COLO829 (cell line): ENCODE measurements around the gene BHLHE40.
"Not testable (repeated sequence)": the region's sequence is repeated elsewhere in the genome, so short reads cannot be mapped to it uniquely, and the experiment has no call there.

Experiments used
- DNase-seq: peaks from one replicate; pipeline ENCODE4 v3.0.0; 2012; ENCODE audit warnings: low spot score

Gene BHLHE40

DNA sequence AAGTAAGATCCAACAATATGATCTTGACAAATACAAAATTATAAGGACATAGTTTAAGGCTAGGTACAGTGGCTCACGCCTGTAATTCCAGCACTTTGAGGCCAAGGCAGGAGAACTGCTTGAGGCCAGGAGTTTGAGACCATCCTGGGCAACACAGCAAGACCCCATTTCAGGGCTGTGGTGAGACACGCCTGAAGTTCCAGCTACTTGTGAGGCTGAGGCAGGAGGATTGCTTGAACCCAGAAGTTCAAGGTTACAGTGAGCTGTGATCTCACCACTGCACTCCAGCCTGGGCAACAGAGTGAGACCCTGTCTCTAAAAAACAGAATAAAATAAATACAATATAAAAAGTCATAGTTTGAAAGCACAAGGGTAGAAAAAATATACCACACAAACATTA is 17.4 kb upstream of the BHLHE40 start:
- DNase-seq = not testable (repeated sequence)

DNA sequence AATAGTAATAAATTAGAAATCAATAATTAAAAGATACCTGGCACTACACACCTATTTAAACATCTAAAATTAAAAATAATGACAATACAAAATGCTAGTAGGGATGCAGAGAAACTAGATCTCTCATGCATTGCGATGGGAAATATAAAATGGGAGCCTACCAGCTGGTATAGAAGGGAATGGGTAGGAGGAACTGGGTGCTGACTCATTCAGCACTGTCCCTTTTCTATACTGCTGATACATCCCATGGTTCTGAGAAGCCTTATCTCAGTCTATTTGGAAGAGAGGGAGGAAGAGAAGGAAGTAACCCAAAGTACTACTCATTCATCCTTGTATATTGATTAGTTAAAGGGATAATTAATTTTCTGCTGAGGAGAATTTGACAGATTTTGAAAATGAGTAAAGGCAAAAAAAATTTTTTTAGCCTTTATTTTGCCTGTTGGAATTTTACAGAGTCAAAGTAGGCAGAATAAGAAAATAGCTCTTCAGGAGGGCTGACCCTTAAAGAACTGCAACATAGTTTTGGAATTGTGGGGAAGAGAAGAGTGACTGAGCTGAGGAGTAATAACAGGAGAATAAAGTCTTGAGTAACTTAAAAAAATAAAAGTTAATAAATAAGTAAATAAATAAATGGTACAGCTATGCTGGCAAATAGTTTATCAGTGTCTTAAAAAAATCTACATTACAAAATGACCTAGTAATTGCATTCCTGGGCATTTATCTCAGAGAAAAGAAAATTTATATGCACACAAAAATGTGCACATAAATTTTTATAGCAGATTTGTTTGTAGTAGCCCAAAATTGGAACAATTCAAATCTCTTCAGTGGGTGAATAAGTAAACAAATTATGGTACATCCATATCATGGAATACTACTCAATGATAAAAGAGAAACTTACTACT is 15.3 kb upstream of the BHLHE40 start:
- no peak for DNase-seq

DNA sequence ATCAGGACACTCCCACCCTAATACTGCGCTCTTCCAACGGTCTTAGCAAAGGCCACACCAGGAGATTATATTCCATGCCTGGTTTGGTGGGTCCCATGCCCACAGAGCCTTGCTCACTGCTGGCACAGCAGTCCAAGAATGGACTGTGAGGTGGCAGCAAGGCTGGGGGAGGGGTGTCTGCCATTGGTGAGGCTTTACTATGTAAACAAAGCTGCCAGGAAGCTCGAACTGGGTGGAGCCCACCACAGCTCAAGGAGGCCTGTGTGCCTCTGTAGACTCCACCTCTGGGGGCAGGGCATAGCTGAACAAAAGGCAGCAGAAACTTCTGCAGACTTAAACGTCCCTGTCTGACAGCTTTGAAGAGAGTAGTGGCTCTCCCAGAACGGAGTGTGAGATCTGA is 13.2 kb upstream of the BHLHE40 start:
- DNase-seq = not testable (repeated sequence)

DNA sequence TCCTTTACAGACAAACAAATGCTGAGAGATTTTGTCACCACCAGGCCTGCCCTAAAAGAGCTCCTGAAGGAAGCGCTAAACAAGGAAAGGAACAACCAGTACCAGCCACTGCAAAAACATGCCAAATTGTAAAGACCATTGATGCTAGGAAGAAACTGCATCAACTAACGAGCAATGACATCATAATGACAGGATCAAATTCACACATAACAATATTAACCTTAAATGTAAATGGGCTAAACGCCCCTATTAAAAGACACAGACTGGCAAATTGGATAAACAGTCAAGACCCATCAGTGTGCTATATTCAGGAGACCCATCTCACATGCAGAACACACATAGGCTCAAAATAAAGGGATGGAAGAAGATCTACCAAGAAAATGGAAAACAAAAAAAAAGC is 11.6 kb upstream of the BHLHE40 start:
- not testable (repeated sequence) for DNase-seq

DNA sequence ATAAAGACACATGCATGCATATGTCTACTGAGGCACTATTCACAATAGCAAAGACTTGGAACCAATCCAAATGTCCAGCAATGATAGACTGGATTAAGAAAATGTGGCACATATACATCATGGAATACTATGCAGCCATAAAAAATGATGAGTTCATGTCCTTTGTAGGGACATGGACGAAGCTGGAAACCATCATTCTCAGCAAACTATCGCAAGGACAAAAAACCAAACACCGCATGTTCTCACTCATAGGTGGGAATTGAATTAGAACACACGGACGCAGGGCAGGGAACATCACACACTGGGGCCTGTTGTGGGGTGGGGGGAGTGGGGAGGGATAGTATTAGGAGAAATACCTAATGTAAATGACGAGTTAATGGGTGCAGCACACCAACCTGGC is 7.8 kb upstream of the BHLHE40 start:
- DNase-seq = not testable (repeated sequence)

DNA sequence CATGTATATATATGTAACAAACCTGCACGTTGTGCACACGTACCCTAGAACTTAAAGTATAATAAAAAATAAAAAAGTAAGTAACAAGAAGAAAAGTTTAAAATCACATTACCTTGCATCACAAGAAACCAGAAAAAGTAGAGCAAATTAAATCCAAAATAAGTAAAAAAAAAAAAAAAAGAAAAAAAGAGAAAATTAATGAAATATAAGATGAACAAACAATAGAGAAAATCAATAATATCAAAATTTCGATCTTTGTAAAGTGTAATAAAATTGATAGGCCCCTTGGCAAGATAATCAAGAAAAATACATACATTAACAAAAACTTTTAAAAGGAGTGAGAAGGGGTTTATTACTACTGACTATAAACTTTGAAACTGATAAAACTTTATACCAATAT is 7.4 kb upstream of the BHLHE40 start:
- no peak for DNase-seq

DNA sequence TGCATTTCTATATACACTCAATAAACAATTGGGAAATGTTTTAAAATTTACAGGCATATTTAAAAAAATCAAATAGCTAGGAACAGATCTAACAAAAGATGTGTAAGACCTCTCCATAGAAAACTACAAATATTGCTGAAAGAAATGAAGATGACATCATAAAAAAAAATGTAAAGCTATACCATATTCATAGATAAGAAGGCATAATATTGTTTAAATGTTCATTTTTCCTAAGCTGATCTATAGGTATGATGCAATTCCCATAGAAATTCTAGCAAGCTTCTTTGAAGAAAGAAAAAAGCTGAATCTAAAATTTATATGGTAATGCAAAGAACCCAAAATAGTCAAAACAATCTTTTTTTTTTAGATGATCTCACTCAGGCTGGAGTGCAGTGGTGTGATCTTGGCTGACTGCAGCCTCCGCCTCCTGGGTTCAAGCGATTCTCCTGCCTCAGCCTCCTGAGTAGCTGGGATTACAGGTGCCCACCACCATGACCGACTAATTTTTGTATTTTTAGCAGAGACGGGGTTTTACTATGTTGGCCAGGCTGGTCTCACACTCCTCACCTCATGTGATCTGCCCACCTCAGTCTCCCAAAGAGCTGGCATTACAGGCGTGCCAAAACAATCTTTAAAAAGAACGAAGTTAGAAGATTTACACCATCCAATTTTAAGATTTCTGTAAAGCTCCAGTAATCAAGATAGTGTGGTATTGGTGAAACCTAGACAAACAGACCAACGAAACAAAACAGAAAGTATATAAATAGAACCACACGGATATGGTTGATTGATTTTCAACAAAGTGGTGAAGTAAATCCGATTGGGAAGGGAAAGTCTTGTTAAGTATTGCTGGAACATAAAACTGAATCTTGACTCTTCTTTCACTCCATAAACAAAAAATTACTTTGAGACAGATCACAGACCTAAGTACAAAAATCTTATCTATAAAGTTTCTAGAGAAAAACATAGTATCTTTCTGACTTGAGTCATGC is 6.3 kb upstream of the BHLHE40 start:
- no peak for DNase-seq

DNA sequence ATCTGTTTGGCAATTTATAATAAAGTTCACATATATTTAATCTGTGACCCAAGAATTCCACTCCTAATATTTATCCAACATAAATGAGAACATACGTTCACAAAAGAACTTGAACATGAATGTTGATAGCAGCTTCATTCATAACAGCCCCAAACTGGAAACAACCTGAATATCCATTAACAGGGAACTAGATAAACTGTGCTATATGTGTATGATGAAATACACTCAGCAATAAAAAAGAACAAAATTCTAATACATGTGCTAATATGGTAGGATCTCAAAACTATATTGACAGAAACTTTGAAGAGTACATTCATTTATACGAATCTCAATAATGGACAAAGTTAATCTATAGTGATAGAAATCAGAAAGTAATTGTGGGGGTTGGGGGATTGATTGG is 5.1 kb upstream of the BHLHE40 start:
- no peak for DNase-seq

DNA sequence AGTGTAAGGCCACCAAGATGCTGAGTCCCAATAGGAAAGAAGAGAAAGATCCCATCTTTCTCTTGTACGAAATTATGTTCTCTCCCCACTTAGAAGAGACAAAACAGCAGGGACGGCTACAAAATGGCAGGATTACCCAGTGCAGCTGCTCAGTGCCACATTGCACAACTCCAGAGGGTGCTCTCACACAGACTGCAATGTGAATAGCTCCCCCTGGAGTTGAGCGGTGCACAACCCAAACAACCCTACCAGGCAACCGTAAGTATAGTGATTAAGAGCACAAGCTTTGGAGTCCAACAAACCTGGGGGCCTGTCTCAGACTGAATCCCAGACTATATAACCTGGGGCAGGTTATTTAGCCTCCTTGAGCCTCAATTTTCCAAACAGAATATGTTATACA is 3.1 kb upstream of the BHLHE40 start:
- DNase-seq = no peak

DNA sequence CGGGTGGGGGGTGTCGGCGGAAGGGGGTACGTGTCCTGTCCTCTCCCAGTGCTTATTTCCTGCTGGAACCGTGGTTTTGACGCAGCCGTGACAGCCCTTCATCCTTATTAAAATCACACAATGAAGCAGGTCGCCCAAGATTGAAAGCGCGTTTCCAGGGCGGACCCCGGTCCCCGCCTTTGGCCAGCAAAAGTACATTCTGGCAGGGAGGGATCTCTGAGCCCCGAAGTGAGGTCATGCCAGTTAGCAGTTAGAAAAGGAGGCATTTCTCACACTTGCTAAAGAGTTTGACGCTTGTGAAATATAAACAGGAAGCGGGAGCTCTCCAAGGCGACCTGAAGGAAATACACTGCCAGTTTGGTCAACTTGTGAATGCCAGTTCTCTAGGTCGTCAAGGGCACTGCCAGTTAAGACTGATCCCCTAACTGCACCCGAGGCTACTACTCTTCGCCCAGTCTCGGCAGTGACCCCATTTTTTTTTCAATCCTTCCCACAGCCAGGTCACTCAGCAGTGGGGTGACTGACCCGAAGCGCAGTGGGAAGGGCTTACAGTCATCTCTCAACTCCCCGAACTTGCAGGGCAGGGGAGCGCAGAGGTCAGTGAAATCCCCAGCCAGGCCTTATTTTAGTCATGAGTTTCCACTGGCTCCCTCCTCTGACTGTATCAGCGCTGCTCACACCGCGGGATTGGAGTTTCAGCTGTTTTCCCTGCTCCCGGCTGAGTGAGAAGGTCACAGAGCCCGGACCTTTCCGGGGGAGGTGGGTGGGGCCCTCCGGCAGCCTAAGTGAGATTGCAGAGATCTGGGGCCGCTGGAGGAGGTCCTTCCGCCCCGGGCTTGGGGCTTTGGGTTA is 2.0 kb upstream of the BHLHE40 start:
- DNase-seq = no peak

DNA sequence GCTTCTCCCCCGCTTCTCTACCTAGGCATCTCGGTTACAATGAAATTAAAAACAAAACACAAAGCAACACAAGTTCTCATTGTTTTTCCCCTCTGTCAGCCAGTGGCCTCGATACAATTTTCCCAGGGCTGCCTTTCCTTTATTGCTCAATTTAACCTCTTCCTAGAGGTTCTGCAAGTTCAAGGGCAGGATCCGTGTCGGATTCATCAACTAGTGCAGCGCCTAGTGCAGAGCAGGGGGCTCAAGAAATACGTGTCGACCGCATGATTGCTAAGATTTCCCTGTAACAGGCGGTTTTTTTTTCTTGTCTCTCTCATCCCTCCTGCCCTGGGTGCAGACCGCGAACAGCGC is 1.4 kb upstream of the BHLHE40 start:
- DNase-seq = no peak

DNA sequence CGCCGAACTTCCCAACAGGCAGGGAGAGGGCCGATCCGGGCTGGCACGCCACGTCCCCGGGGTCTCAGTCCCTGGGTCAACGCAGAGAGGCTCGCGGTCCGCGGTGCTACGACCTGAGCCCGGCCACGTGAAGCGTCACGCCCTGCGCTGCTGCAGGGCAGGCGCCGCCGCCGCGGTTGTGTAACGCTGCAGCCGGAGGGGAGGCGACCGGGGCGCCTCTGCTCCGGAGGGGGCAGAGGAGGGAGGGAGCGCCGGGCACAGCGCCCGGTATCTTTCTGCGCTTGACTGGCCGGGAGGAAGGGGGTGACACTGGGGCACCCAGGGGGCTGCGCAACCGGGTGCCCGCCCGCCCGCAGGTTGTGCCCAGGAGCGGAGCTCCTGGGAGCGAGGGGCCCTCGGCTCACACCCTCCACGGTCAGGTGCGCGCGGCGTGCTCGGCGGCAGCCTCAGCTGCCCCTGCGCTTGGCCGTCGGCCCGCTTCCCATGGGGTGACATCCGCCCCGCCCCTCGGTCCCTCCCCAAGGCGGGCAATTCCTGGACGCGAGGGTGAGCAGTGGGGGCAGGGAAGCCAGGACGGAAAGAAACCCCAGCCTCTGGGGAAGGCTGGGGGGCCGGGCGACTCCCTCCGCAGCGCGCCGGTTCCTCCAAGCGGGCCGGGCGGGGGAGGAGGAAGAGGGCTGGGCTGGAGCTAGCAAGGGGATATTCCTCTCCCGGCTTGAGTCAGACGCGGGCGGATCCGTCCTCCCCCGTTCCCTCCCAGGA is 852 bp upstream of the BHLHE40 start:
- peak; percentile 96 for DNase-seq

DNA sequence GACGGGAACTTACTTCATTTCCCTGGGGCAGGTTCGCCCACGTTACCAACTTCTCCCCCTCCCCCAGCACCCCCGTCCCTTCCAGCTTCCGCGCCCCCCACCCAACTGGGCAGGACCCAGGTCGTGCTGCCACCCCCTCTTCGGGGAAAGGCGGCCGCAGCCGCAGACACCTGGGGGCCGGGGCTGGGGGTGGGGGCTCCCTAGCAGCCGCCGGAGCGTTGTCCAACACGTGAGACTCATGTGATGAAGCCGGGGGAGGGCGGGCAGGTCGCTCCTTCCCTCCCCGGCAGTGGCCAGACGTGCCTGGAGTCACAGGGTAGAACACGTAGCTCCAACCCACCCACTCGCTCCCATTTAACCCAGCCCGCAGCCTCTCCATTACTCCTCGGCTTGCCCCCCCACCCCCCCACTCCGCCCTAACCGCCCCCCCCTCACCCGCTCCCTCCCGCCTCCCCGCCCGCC is 240 bp upstream of the BHLHE40 start:
- peak; percentile 93 for DNase-seq

DNA sequence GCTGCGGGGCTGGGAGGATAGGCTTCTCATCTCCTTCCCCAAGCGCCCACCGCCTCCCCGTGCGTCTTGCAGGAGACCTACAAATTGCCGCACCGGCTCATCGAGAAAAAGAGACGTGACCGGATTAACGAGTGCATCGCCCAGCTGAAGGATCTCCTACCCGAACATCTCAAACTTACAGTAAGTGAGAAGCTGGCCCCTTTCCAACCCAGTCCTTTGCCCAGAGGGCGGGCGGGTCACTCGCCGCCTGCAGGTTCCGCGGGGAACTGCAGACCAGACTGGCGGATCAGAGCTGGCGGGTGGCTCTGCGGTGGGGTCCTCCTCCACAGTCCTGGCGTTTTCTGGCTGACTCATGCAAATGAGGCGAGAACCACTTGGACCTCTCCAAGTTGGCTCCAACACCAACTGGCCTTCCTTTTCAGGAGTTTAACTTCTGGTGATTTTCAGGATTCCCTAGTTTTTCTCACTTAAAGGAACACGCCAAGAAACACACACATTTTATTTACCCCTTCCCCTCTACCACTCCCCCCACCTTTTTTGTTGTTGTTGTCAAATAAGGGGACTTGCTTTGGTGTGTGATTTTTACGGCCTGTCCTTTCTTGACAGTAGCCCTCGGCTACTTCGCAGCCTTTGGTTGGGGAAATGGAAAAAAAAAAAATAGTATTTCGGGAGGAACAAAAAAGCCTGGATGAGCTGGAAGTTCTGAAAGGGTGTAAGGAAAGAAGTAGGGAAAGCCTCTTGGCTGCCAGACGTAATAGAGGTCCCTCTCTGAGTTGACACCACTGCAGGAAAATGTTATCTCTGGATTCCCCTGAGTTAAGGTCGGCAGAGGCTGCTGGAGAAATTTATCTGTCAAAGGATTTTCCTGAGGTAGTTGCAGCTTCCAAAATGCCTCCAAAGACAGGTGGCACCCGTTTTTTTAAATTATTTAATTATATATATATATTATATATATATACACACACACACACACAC is 1.3 kb downstream of the BHLHE40 start:
- DNase-seq = peak; percentile 58

DNA sequence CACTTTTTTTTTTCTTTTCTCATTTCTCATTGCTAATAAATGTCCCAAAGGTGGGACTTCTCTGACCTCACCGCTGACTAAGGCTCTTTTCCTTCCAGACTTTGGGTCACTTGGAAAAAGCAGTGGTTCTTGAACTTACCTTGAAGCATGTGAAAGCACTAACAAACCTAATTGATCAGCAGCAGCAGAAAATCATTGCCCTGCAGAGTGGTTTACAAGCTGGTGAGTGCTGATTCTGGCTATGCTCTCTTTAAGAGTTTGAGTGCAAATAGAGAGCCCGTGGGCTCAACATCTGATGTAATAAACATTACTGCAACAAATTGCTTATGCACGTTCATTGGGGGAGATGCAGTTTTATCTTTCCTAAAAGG is 2.0 kb downstream of the BHLHE40 start:
- DNase-seq = no peak

DNA sequence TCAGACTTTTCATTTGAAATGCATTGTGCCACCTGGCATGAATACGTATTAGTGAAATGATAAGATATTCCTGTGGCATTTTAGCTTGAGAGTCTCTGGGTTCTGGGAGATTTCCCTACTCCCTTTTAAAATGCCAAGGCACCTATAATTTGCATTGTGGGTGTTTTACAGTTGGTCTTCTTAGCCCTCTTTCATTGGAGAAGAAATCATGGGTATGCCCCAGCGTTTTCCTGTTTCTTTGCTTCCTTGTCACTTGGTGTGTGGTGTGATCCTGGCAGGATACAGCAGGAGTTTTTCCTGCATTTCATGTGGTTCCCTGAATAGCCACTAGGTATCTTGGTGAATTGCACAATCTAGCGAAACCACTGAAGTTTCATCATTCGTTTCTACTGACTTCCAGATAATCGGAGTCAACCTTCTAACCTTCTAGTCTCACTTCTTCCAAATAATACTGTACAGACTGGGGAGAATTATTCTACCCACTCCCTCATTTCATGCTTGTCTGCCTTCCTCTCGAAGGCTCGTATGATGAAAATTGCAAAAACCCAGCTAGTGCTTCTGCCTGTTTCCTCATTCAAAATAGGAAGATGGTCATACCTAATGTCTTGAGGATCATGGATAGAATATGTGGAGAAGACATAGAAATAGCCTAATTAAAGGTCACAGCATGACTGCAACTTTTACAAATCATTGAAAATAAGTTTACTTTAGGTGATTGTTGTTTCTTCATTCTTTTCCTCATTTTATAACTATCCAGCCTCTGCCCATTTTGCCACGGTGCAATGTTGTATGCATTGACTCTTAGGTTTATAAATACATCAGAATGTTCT is 2.6 kb downstream of the BHLHE40 start:
- DNase-seq = no peak

DNA sequence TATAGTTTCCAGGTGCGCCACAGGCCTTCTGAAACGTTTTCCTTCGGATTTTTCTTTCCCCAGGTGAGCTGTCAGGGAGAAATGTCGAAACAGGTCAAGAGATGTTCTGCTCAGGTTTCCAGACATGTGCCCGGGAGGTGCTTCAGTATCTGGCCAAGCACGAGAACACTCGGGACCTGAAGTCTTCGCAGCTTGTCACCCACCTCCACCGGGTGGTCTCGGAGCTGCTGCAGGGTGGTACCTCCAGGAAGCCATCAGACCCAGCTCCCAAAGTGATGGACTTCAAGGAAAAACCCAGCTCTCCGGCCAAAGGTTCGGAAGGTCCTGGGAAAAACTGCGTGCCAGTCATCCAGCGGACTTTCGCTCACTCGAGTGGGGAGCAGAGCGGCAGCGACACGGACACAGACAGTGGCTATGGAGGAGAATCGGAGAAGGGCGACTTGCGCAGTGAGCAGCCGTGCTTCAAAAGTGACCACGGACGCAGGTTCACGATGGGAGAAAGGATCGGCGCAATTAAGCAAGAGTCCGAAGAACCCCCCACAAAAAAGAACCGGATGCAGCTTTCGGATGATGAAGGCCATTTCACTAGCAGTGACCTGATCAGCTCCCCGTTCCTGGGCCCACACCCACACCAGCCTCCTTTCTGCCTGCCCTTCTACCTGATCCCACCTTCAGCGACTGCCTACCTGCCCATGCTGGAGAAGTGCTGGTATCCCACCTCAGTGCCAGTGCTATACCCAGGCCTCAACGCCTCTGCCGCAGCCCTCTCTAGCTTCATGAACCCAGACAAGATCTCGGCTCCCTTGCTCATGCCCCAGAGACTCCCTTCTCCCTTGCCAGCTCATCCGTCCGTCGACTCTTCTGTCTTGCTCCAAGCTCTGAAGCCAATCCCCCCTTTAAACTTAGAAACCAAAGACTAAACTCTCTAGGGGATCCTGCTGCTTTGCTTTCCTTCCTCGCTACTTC is 3.8 kb downstream of the BHLHE40 start:
- no peak for DNase-seq
